ENCODE measurements around the gene DHX36.

Gene DHX36

DNA sequence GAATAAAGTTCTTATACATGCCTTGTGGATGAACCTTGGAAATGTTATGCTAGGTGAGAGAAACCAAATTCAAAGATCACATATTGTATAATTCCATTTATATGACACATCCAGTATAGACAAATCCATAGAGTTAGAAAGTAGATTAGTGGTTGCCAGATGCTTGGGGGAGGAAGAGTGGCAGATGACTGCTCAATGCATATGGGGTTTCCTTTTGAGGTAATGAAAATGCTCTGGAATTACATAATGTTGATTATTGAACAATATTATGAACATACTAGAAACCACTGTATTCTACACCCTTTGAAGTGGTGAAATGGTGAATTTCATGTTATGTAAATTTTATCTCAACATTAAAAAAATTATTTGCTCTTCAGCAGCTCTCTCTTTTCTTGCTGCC, 100.8 kb downstream of the DHX36 start:
- TF ChIP-seq, protein P1, sequence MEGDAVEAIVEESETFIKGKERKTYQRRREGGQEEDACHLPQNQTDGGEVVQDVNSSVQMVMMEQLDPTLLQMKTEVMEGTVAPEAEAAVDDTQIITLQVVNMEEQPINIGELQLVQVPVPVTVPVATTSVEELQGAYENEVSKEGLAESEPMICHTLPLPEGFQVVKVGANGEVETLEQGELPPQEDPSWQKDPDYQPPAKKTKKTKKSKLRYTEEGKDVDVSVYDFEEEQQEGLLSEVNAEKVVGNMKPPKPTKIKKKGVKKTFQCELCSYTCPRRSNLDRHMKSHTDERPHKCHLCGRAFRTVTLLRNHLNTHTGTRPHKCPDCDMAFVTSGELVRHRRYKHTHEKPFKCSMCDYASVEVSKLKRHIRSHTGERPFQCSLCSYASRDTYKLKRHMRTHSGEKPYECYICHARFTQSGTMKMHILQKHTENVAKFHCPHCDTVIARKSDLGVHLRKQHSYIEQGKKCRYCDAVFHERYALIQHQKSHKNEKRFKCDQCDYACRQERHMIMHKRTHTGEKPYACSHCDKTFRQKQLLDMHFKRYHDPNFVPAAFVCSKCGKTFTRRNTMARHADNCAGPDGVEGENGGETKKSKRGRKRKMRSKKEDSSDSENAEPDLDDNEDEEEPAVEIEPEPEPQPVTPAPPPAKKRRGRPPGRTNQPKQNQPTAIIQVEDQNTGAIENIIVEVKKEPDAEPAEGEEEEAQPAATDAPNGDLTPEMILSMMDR (conservative IDR thresholded peaks at IDR 0.05; ENCODE audit: control insufficient read depth, insufficient read depth, low read depth, low read length): no peak
- DNase-seq (ENCODE audit: low read depth): no peak
- H3K4me3 ChIP-seq (ENCODE audit: control insufficient read depth, low read depth, low read length): no peak overlapping the region

Measured in fibroblast of mammary gland (primary cell).